NCI-H82 (cell line): ENCODE data around the gene ARAF.
"Not testable (repeated sequence)": the region's sequence is repeated elsewhere in the genome, so short reads cannot be mapped to it uniquely, and the experiment has no call there.

Experiments used
- DNase-seq: peaks from one replicate; lab custom pipeline; 2025; lab: John Stamatoyannopoulos, UW

ARAF gene

GRCh38 chrX:47560934-47561658, at the start of gene ARAF:
Gene ARAF (plus strand): TSS chrX:47561205. CDS start chrX:47562968, 1,763 bp downstream.
- peak; percentile 99 for DNase-seq

DNA sequence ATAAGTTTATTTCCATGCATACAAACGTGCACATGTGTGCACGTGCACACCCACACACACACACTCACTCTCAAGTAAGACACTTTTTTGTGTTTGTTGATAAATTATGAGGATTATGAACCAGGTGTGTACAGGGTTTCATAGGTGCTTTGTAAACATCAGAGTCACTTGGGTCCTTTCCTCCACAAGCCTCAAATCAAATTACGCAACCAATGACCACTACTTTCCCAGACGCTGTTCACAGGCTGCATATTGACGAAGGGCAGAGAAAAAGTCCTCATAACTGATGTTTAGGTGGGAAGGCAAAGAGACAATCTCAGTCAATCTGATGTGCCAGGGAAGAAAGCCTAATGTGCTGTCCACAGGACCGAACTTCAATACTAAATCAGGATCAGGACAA, 48.6 kb upstream of the ARAF start:
- DNase-seq, result not testable (repeated sequence)

- DNase-seq, result peak; percentile 9
Observed at GRCh38 chrX:47513034-47513965, 47.7 kb upstream of the ARAF start.

- DNase-seq, result no peak
Observed at GRCh38 chrX:47514533-47515235, 46.3 kb upstream of the ARAF start.

GRCh38 chrX:47515941-47516665, 44.9 kb upstream of the ARAF start:
- no peak for DNase-seq

DNA sequence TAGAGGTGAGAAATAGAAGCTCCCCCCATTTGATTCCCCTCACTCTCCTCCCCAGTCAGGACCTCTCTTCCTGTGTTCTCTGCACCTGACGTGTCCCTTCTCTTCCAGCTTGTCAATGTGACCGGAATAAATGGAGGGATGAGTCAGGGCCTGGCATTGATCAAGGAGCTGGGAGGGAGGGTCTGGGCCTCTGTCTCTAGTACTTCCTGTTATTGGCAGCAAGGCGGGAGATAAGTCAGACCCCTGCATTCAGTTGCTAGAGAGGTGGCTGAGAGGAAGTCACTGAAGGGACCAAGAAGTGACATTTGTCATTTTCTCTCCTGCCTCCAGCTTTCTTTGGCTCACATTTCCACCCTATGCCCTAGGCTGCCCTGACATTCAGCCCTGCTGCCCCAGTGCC, 42.9 kb upstream of the ARAF start:
- DNase-seq, result no peak

DNA sequence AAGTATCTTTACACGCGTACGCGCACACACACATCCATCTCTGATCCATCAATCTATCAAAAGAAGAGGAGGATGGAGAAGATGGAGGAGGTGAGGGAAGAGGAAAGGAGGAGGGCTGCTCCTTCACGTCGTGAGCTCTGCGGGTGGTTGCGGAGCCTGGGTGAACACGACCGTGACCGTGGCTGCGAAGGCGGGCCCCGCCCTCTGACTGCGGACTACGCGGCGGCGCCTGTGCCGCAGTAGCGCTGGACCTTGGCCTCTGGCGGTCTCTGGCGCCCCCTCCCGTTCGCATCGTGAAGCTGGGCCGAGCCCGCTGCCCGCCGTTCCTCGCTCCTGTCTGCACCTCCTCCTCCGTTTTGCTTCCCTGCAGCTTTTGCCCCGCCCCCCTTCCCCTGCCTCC, 37.7 kb upstream of the ARAF start:
- peak; percentile 87 for DNase-seq

DNA sequence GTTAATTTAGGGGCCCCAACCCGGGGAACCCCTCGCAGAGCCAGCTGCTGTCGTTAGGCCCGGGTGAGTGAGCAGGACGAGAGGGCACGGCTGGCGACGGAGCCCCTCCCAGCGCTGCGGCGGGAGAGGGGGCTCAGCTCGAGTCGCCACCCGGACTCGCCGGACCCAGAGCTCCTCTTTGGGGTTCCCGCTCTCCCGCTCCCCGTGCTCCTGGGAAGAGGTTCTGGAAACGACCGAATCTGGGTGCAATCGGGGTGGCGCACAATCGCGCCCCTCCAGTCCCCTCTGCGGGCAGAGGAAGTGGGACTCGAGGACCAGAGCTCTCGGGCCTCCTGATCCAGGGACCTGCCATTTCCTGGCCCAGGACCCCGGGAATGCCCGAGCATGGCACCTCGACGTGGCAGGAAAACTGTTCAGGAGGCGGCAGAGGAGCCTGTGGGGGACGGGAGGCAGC, 37.3 kb upstream of the ARAF start:
- no peak for DNase-seq

DNA sequence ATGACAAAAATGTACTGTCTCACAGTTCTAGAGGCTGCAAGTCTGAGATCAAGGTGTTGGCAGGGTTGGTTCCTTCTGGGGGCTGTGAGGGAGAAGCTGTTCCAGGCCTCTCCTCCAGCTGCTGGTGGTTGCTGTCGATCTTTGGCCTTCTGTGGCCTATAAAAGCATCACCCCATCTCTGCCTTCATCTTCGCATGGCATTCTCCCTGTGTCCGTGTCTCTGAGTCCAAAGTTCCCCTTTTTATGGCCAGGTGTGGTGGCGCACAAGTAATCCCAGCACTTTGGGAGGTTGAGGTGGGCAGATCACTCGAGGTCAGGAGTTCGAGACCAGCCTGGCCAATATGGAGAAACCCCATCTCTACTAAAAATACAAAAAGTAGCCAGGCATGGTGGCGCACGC, 31.5 kb upstream of the ARAF start:
- no peak for DNase-seq

DNA sequence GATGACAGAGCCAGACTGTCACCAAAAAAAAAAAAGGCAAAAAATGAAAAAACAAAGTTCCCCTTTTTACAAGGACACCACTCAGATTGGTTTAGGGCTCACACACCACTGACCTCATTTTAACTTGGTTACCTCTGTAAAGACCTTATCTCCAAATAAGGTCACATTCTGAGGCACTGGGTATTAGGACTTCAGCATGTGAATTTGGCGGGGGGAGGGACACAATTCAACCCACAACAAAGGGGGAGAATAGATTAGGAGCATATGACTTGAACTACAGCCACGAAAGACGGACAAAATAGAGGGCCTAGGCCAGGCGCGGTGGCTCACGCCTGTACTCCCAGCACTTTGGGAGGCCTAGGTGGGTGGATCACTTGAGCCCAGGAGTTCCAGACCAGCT, 31.0 kb upstream of the ARAF start:
- no peak for DNase-seq

DNA sequence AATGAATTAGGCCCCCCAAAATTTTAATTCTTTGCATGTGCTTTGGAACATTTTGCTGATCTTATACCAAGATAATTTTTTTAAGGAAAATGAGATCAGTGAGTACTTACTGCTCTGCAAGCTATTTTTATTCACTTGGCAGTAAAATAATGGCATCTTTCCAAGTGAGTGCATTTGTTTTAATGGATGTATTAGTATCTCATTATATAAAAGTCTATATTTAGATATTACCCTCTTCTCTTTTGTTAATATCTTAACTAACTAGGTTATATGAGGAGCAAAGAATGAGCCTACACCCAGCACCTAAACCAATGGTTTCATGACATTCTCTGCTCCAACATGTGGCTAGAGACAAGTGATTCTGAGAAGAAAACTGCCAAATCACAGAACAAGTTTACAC, 21.1 kb upstream of the ARAF start:
- DNase-seq, result no peak

DNA sequence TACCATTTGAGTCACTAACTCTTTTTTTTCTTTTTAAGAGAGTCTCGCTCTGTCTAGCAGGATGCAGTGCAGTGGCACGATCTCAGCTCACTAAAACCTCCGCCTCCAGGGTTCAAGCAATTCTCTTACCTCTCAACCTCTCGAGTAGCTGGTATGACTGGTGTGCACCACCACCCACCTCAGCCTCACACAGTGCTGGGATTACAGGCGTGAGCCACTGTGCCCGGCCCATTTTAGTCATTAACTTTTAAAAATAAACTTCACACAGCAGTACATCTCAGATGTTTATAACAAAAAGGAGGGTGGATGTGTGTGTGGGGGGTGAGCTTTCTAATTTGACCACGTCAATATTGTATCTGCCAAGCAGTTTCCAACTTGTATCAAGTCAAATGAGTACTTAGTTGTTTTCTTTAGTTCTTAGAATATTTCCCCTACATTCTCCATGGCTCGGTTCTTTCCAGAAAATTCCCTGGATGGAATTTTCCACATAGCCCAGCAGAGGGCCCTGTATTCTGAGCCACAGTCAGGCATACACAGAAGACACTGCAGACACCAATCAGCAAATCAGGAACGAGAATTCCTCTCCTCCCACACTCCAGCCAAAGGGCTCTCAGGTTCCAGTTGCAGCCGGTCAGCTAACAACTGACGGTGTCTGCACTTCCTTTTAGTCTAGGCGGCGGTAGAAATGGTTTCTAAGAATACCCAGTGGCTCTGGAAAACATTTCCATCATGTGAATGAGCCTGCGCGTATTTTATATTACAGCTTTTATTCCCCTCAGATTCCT, 20.1 kb upstream of the ARAF start:
- DNase-seq, result peak; percentile 94

GRCh38 chrX:47543496-47543895, 17.5 kb upstream of the ARAF start:
- DNase-seq, result no peak

GRCh38 chrX:47556045-47556623, 4.9 kb upstream of the ARAF start:
- peak; percentile 91 for DNase-seq

DNA sequence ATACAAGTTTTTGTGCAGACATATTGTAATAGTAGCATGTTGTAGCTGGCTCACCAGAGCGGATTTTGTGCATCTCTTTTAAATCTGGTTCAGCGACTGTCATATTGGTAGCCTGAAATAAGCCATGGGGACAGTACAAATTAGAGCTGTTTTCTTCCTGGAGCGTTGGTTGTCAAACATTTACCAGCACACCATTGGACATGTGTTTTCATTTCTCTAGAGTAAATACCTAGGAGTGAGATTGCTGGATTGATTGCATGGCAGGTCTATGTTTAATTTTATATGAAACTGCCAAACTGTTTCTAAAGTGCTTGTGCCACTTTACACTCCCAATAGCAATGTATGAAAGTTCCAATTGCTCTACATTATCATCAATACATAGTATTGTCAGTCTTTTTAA, 2.6 kb upstream of the ARAF start:
- no peak for DNase-seq

- DNase-seq, result no peak
Observed at GRCh38 chrX:47560179-47560933, 649 bp upstream of the ARAF start.

- no peak for DNase-seq
Observed at GRCh38 chrX:47561659-47562151, 700 bp downstream of the ARAF start.

- DNase-seq, result peak; percentile 8
Observed at GRCh38 chrX:47562615-47563243, 1.7 kb downstream of the ARAF start.

DNA sequence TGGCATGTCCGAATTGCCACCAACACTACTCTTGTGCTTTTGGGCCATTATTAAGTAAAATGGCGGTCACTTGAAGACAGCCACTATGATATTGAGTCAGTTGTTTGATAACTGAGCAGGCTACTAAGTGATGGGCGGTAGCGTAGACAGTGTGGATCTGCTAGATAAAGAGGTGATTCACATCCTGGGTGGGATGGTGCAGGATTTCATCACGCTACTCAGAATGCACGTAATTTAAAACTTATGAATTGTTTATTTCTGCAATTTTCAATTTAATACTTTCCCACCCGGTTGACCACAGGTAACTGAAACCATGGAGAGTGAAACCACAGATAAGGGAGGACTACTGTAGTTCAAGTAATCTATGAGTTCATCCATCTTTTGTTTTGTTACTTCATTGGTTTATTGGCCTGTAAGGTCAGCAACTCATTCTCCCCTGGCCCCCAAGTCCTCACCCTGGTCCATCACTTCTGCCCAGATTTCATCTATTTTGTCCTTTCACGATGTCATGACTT, 2.9 kb downstream of the ARAF start:
- no peak for DNase-seq
